ENCODE data around the gene CDC25B. TPM values are rescaled to one million over a fixed set of nuclear protein-coding genes. Genes with fewer than 3 reads are reported as not detected.
A peak's percentile ranks its signal among the peaks of the same experiment; 100 is the strongest.

CDC25B gene
- total and polyA plus RNA-seq, 2 of the 13 experiments (the other 11 are each of a cell fraction or from before 2014, with no cell fraction given), result 14.5 to 19.4 TPM

- peak; percentile 97 for TF ChIP-seq NR2C2 (CRISPR knock-in tag; IDR thresholded peaks at IDR 0.05; ENCODE audit: borderline replicate concordance)
- TF ChIP-seq PREB (CRISPR knock-in tag; IDR thresholded peaks at IDR 0.05), result peak; percentile 92
- peak; percentile 47; the same call in 1 of the 2 replicates for TF ChIP-seq ONECUT2 (CRISPR knock-in tag; IDR thresholded peaks at IDR 0.05)
- TF ChIP-seq PCBP2 (optimal IDR thresholded peaks at IDR 0.05; ENCODE audit: low read depth, low read length, poor library complexity, severe bottlenecking), result no peak
- peak; percentile 77; the same call in 1 of the 2 replicates for TF ChIP-seq GTF2F1 (IDR thresholded peaks at IDR 0.05; ENCODE audit: low read length)
- TF ChIP-seq ZNF570 (CRISPR knock-in tag; IDR thresholded peaks at IDR 0.05; ENCODE audit: borderline replicate concordance), result no peak
- peak; percentile 92 for TF ChIP-seq SIN3A (IDR thresholded peaks at IDR 0.05; ENCODE audit: borderline replicate concordance, low read depth, low read length)
- peak; percentile 76 for TF ChIP-seq PRDM15 (CRISPR knock-in tag; IDR thresholded peaks at IDR 0.05)
- TF ChIP-seq PHF5A (CRISPR knock-in tag; IDR thresholded peaks at IDR 0.05; ENCODE audit: low read depth, unreplicated experiment), result peak; percentile 93
- peak; percentile 81 for TF ChIP-seq HDAC2 (CRISPR knock-in tag; IDR thresholded peaks at IDR 0.05)
- TF ChIP-seq ARID5B (CRISPR knock-in tag; IDR thresholded peaks at IDR 0.05), result peak; percentile 50
- TF ChIP-seq GLMP (CRISPR knock-in tag; IDR thresholded peaks at IDR 0.05; ENCODE audit: borderline replicate concordance), result no peak
- TF ChIP-seq HMGA1 (CRISPR knock-in tag; conservative IDR thresholded peaks at IDR 0.05), result no peak
- peak; percentile 92 for TF ChIP-seq ZNF552 (CRISPR knock-in tag; IDR thresholded peaks at IDR 0.05; ENCODE audit: borderline replicate concordance)
- TF ChIP-seq POLR2AphosphoS2 (IDR thresholded peaks at IDR 0.05; ENCODE audit: low read depth, low read length), result no peak
- peak; percentile 93 for TF ChIP-seq ZNF414 (CRISPR knock-in tag; IDR thresholded peaks at IDR 0.05)
- TF ChIP-seq ZNF101 (CRISPR knock-in tag; IDR thresholded peaks at IDR 0.05; ENCODE audit: borderline replicate concordance, low read depth), result no peak
- TF ChIP-seq ZSCAN25 (CRISPR knock-in tag; IDR thresholded peaks at IDR 0.05), result peak; percentile 73
These were observed 24.2 kb downstream of the CDC25B start, which contains the start of gene AP5S1 (continued) for GRCh38 chr20:3820048-3820900.

Measured in HepG2 (cell line).